Measurements from ENCODE around the gene AIFM2. TPM values are rescaled to one million over a fixed set of nuclear protein-coding genes. Genes with fewer than 3 reads are reported as not detected.
A peak's percentile ranks its signal among the peaks of the same experiment; 100 is the strongest.

Gene AIFM2
- total and polyA plus RNA-seq, 2 of the 13 experiments (the other 11 are each of a cell fraction or from before 2014, with no cell fraction given): 20.3 to 29.5 TPM

DNA sequence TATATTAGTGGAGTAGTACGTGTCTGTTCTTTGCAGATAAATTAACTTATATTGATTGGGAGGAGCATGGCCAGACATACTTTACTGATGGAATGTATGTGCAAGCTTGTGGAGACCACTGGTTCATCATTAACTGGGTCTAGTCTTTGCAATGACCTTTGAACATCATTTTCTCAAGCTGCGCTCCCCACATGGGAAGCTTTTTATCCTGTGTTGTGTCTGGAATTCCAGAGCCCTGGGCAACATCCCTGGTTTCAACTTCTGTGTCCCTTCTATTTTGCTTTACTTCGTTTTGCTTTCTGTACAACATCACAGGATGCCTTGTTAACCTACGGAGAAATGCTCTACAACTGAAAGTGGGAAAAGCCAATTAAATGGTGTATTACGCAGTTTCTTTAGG is 41.7 kb downstream of the AIFM2 start (continued):
- no peak for TF ChIP-seq SP1 (IDR thresholded peaks at IDR 0.05)
- no peak for TF ChIP-seq SP1 (CRISPR knock-in tag; IDR thresholded peaks at IDR 0.05)
- TF ChIP-seq, protein P1, sequence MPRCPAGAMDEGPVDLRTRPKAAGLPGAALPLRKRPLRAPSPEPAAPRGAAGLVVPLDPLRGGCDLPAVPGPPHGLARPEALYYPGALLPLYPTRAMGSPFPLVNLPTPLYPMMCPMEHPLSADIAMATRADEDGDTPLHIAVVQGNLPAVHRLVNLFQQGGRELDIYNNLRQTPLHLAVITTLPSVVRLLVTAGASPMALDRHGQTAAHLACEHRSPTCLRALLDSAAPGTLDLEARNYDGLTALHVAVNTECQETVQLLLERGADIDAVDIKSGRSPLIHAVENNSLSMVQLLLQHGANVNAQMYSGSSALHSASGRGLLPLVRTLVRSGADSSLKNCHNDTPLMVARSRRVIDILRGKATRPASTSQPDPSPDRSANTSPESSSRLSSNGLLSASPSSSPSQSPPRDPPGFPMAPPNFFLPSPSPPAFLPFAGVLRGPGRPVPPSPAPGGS (CRISPR knock-in tag; IDR thresholded peaks at IDR 0.05): no peak
- no peak for TF ChIP-seq ZFP41 (CRISPR knock-in tag; IDR thresholded peaks at IDR 0.05; ENCODE audit: borderline replicate concordance)
- no peak for TF ChIP-seq ZNF235 (CRISPR knock-in tag; IDR thresholded peaks at IDR 0.05; ENCODE audit: borderline replicate concordance)
- TF ChIP-seq STAG1 (CRISPR knock-in tag; IDR thresholded peaks at IDR 0.05): peak; percentile 27
- no peak for TF ChIP-seq U2AF1 (optimal IDR thresholded peaks at IDR 0.05; ENCODE audit: low read depth, low read length)
- no peak for TF ChIP-seq ZNF136 (CRISPR knock-in tag; IDR thresholded peaks at IDR 0.05; ENCODE audit: low read depth)
- peak; percentile 40; the same call in 1 of the 2 replicates for TF ChIP-seq CBX5 (CRISPR knock-in tag; IDR thresholded peaks at IDR 0.05; ENCODE audit: borderline replicate concordance)
- TF ChIP-seq, protein P2, sequence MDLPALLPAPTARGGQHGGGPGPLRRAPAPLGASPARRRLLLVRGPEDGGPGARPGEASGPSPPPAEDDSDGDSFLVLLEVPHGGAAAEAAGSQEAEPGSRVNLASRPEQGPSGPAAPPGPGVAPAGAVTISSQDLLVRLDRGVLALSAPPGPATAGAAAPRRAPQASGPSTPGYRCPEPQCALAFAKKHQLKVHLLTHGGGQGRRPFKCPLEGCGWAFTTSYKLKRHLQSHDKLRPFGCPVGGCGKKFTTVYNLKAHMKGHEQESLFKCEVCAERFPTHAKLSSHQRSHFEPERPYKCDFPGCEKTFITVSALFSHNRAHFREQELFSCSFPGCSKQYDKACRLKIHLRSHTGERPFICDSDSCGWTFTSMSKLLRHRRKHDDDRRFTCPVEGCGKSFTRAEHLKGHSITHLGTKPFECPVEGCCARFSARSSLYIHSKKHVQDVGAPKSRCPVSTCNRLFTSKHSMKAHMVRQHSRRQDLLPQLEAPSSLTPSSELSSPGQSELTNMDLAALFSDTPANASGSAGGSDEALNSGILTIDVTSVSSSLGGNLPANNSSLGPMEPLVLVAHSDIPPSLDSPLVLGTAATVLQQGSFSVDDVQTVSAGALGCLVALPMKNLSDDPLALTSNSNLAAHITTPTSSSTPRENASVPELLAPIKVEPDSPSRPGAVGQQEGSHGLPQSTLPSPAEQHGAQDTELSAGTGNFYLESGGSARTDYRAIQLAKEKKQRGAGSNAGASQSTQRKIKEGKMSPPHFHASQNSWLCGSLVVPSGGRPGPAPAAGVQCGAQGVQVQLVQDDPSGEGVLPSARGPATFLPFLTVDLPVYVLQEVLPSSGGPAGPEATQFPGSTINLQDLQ (CRISPR knock-in tag; IDR thresholded peaks at IDR 0.05): no peak
- no peak for TF ChIP-seq KMT2A (CRISPR knock-in tag; IDR thresholded peaks at IDR 0.05)
- TF ChIP-seq REXO4 (CRISPR knock-in tag; IDR thresholded peaks at IDR 0.05; ENCODE audit: borderline replicate concordance): no peak
- no peak for TF ChIP-seq NFE2L1 (CRISPR knock-in tag; IDR thresholded peaks at IDR 0.05; ENCODE audit: borderline replicate concordance)
- no peak for TF ChIP-seq ZNF75D (CRISPR knock-in tag; IDR thresholded peaks at IDR 0.05; ENCODE audit: borderline replicate concordance)
- no peak for TF ChIP-seq TP53 (CRISPR knock-in tag; conservative IDR thresholded peaks at IDR 0.05)
- 0 out of 2 replicates have a peak, but pooled peaks have one; percentile 51 for TF ChIP-seq NFKBIZ (CRISPR knock-in tag; IDR thresholded peaks at IDR 0.05)
- TF ChIP-seq HMGA1 (CRISPR knock-in tag; conservative IDR thresholded peaks at IDR 0.05): no peak
- TF ChIP-seq IRX3 (CRISPR knock-in tag; IDR thresholded peaks at IDR 0.05; ENCODE audit: borderline replicate concordance, low read depth): no peak
- peak; percentile 78 for TF ChIP-seq ASH2L (IDR thresholded peaks at IDR 0.05; ENCODE audit: insufficient read length, low read depth, low read length)
- TF ChIP-seq, protein P3, sequence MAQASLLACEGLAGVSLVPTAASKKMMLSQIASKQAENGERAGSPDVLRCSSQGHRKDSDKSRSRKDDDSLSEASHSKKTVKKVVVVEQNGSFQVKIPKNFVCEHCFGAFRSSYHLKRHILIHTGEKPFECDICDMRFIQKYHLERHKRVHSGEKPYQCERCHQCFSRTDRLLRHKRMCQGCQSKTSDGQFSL (CRISPR knock-in tag; IDR thresholded peaks at IDR 0.05): no peak
- TF ChIP-seq ZNF354B (CRISPR knock-in tag; IDR thresholded peaks at IDR 0.05): no peak
- no peak for TF ChIP-seq ZNF282 (IDR thresholded peaks at IDR 0.05; ENCODE audit: partially characterized antibody)
- TF ChIP-seq, protein P4, sequence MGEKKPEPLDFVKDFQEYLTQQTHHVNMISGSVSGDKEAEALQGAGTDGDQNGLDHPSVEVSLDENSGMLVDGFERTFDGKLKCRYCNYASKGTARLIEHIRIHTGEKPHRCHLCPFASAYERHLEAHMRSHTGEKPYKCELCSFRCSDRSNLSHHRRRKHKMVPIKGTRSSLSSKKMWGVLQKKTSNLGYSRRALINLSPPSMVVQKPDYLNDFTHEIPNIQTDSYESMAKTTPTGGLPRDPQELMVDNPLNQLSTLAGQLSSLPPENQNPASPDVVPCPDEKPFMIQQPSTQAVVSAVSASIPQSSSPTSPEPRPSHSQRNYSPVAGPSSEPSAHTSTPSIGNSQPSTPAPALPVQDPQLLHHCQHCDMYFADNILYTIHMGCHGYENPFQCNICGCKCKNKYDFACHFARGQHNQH (CRISPR knock-in tag; IDR thresholded peaks at IDR 0.05): peak; percentile 73; the same call in 1 of the 2 replicates
- TF ChIP-seq, protein P5, sequence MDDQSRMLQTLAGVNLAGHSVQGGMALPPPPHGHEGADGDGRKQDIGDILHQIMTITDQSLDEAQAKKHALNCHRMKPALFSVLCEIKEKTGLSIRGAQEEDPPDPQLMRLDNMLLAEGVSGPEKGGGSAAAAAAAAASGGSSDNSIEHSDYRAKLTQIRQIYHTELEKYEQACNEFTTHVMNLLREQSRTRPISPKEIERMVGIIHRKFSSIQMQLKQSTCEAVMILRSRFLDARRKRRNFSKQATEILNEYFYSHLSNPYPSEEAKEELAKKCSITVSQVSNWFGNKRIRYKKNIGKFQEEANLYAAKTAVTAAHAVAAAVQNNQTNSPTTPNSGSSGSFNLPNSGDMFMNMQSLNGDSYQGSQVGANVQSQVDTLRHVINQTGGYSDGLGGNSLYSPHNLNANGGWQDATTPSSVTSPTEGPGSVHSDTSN (CRISPR knock-in tag; IDR thresholded peaks at IDR 0.05; ENCODE audit: borderline replicate concordance): no peak
- TF ChIP-seq TOPORS (CRISPR knock-in tag; IDR thresholded peaks at IDR 0.05): no peak
- TF ChIP-seq ERF (CRISPR knock-in tag; IDR thresholded peaks at IDR 0.05): peak; percentile 91

Measured in HepG2 (cell line).